Regular cardiac myocyte (primary cell): ENCODE results near the gene ANKRD62. TPM values are rescaled to one million over a fixed set of nuclear protein-coding genes. Genes with fewer than 3 reads are reported as not detected.

Source experiments
- total RNA-seq: library from RNA; depleted of rRNA; stranded (reverse); fragments of >200 nt; gene quantifications from 2 replicates; pipeline ENCODE4 v1.2.3, GENCODE V29; 2014

ANKRD62 gene
- total RNA-seq, result under 0.01 TPM in 1 of 2 replicates, not detected in the other

DNA sequence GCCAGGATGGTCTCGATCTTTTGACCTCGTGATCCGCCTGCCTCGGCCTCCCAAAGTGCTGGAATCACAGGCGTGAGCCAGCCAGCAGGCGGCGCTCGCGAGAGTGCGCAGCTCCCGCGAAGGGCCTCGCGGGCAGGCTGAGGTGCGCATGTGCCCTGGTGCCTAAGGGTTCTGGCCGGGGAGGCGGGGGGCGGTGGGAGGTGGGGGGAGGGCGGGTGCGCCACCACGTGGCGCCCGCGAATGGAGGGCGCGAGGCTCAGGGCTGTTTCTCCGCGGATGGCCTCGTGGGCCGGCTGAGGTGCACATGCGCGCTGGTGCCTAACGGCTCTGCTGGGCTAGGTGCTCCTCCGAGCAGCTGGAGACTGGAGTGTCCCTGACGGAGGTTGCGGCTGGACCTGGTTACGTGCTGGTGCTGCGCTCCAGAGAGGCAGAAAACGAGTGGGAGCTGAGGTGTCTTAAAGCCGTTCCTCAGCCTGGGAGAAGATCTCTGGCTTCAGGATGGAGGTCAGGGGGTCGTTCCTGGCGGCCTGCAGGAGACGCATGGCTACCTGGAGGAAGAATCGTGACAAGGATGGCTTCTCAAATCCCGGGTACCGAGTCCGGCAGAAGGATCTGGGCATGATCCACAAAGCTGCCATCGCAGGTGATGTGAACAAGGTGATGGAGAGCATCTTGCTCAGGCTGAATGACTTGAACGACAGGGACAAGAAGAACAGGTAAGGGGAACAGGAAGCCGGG lies at the start of gene ANKRD62:
TSS of gene ANKRD62 (plus strand) at position 324 of the 738 bp plus-strand sequence. CDS start at position 499, 175 bp downstream.

Other genes with a start within 250 kb of the ANKRD62 start
- gene CHMP1B, start 242.4 kb upstream of the ANKRD62 start, total RNA-seq, result 58.7 and 66.0 TPM in 2 replicates
- gene MPPE1, start 185.5 kb upstream of the ANKRD62 start, total RNA-seq, result 23.6 and 31.0 TPM in 2 replicates
- gene IMPA2, start 112.3 kb upstream of the ANKRD62 start, total RNA-seq, result 7.1 and 9.0 TPM in 2 replicates
- 0.58 TPM in 1 of 2 replicates, not detected in the other for gene CIDEA, start 160.5 kb downstream of the ANKRD62 start, total RNA-seq
- gene TUBB6, start 214.4 kb downstream of the ANKRD62 start, total RNA-seq, result 680 and 1,374 TPM in 2 replicates